ENCODE results near the gene GHITM.
A peak's percentile ranks its signal among the peaks of the same experiment; 100 is the strongest.
"Not testable (repeated sequence)": the region's sequence is repeated elsewhere in the genome, so short reads cannot be mapped to it uniquely, and the experiment has no call there.

Gene GHITM

GRCh38 chr10:84160663-84161362, 21.5 kb downstream of the GHITM start:
- no peak overlapping the region for H3K4me3 ChIP-seq (ENCODE audit: low read depth, low read length)
- no peak for TF ChIP-seq CTCF (IDR thresholded peaks at IDR 0.05; ENCODE audit: borderline replicate concordance, insufficient read depth, low read depth, low read length)

- no peak for TF ChIP-seq CTCF (IDR thresholded peaks at IDR 0.05; ENCODE audit: borderline replicate concordance, insufficient read depth, low read depth, low read length)
- H3K4me3 ChIP-seq (ENCODE audit: low read depth, low read length): no peak overlapping the region
Measured at GRCh38 chr10:84163996-84164395, 24.7 kb downstream of the GHITM start.

- TF ChIP-seq CTCF (IDR thresholded peaks at IDR 0.05; ENCODE audit: borderline replicate concordance, insufficient read depth, low read depth, low read length): no peak
- H3K4me3 ChIP-seq (ENCODE audit: low read depth, low read length): no peak overlapping the region
Measured at GRCh38 chr10:84164442-84164841, 25.1 kb downstream of the GHITM start.

- no peak overlapping the region for H3K4me3 ChIP-seq (ENCODE audit: low read depth, low read length)
- no peak for TF ChIP-seq CTCF (IDR thresholded peaks at IDR 0.05; ENCODE audit: borderline replicate concordance, insufficient read depth, low read depth, low read length)
Measured at GRCh38 chr10:84166620-84167288, 27.4 kb downstream of the GHITM start.

GRCh38 chr10:84167289-84167653, 28.0 kb downstream of the GHITM start:
- H3K4me3 ChIP-seq (ENCODE audit: low read depth, low read length): not testable (repeated sequence)

- H3K4me3 ChIP-seq (ENCODE audit: low read depth, low read length): not testable (repeated sequence)
Measured at GRCh38 chr10:84168382-84168781, 29.1 kb downstream of the GHITM start.

- peak overlapping the region; percentile 51 for H3K4me3 ChIP-seq (ENCODE audit: low read depth, low read length)
Measured at GRCh38 chr10:84171237-84171636, 31.9 kb downstream of the GHITM start.

- H3K4me3 ChIP-seq (ENCODE audit: low read depth, low read length): peak overlapping the region; percentile 51
Measured at GRCh38 chr10:84171700-84172466, 32.6 kb downstream of the GHITM start.
